Psoas muscle (tissue), 8 donors: Measurements from ENCODE around the gene ZNF385D. TPM values are rescaled to one million over a fixed set of nuclear protein-coding genes. Genes with fewer than 3 reads are reported as not detected.

Experiments used
- ATAC-seq, 4 donors: fragments of 200-7000 bp; cut with Tn5 transposase; one replicate each; pipeline ENCODE4 v1.9.1; 2020; ENCODE audit warnings: moderate library complexity in 3 of 4, mild to moderate bottlenecking in 2 of 4
- DNase-seq, 2 donors: peaks; one replicate each; pipeline ENCODE4 v3.0.0-alpha.2; 2020
- H3K27ac ChIP-seq: fragments of 200-600 bp; one replicate; pipeline ENCODE4 v1.8.0; 2022
- H3K27me3 ChIP-seq, 3 donors: fragments of 200-600 bp in 1 of 3; one replicate each; pipeline versions ENCODE4 v1.6.1 to v1.8.0; 2013 to 2022; ENCODE audit warnings: low read length in 2 of 3, mild to moderate bottlenecking in 2 of 3, moderate library complexity in 1 of 3; ENCODE audit not compliant: insufficient read depth in 3 of 3
- H3K36me3 ChIP-seq, 2 donors: fragments of 200-600 bp in 1 of 2; one replicate each; pipeline versions ENCODE4 v1.6.1 to v1.8.0; 2013 to 2022; ENCODE audit warnings: low read depth in 1 of 2, mild to moderate bottlenecking in 1 of 2, moderate library complexity in 1 of 2; ENCODE audit not compliant: insufficient read depth in 1 of 2
- H3K4me1 ChIP-seq: fragments of 200-600 bp; one replicate; pipeline ENCODE4 v1.8.0; 2022
- H3K4me3 ChIP-seq: fragments of 200-600 bp; one replicate; pipeline ENCODE4 v1.8.0; 2022; ENCODE audit warnings: mild to moderate bottlenecking
- H3K9me3 ChIP-seq: fragments of 200-600 bp; one replicate; pipeline ENCODE4 v1.8.0; 2022
- WGBS, 3 donors: extraction: QIAGEN DNeasy Blood & Tissue Kit; methylation state at CpG; one replicate each; pipeline versions ENCODE4 v1.1.6 to v1.1.7; 2013; 5-methylcytosine and 5-hydroxymethylcytosine counted together
- intact Hi-C, 2 donors: fragments of 100-400 bp; cut with DNase I; formaldehyde crosslinking; loops; one replicate each; pipeline versions ENCODE4 v1.11.0 to v1.14.2; 2022
- polyA plus RNA-seq, 3 donors: library from polyadenylated mRNA; stranded (reverse); fragments of 200-250 nt; gene quantifications; one replicate each; pipeline ENCODE4 v1.2.3, GENCODE V29; 2013
- total RNA-seq, 4 donors: library from RNA; stranded (reverse); fragmentation: NEBNext Ultra II Directional in 2 of 4; extraction: Animal tissue kit (Norgen Biotek cat#: 25700) in 2 of 4; gene quantifications; one replicate each; pipeline versions ENCODE4 v1.2.1 to v1.2.4, GENCODE V29; 2021 to 2023
- TF ChIP-seq, protein P1 (sequence below): fragments of 200-600 bp; IDR thresholded peaks from one replicate; pipeline ENCODE4 v1.8.0; 2022; ENCODE audit warnings: antibody characterized with exemption
- donor health status: healthy with polysubstance abuse.
- donor health status: DM: no; HTN: no; CAD: no; lungs with moderate emphysema.
- donor health status: Bipolar disorder and iron deficiency.
- donor health status: healthy.
- donor health status: DM: yes; HTN: yes; CAD: no.
- donor health status: DM: no; HTN: no; CAD: no.
- donor health status: DM: no; HTN: no; CAD: no.
- donor health status: DM: yes; HTN: yes; CAD: no.

Gene ZNF385D
- total and polyA plus RNA-seq, 7 donors: 0.55 to 8.7 (median 3.7) TPM

DNA sequence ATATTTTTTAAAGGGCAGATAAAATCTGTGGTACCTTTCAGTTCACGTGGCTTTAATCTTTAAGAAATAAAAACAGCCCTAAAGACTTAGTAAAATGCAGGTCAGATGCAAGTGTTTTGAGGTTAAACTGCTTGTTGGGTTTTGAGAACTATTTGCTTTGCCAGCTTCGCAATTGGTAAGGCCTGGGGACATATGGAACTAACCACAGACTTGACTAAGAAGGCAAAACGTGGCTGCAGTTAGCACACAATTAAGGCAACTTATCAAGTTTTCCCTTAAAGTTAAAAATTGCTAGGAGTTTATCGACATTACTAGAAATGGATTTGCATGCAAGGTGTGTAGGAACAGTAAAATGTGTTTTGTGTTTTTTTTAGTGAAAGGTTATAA lies 206.9 kb downstream of the ZNF385D start:
- ATAC-seq (no peak), DNase-seq (no peak)
- no peaks in the 10 kb centered on the region for H3K4me1 ChIP-seq
- no peak overlapping the region for H3K27ac ChIP-seq
- TF ChIP-seq, protein P1, sequence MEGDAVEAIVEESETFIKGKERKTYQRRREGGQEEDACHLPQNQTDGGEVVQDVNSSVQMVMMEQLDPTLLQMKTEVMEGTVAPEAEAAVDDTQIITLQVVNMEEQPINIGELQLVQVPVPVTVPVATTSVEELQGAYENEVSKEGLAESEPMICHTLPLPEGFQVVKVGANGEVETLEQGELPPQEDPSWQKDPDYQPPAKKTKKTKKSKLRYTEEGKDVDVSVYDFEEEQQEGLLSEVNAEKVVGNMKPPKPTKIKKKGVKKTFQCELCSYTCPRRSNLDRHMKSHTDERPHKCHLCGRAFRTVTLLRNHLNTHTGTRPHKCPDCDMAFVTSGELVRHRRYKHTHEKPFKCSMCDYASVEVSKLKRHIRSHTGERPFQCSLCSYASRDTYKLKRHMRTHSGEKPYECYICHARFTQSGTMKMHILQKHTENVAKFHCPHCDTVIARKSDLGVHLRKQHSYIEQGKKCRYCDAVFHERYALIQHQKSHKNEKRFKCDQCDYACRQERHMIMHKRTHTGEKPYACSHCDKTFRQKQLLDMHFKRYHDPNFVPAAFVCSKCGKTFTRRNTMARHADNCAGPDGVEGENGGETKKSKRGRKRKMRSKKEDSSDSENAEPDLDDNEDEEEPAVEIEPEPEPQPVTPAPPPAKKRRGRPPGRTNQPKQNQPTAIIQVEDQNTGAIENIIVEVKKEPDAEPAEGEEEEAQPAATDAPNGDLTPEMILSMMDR: no peak
- no peaks in the 10 kb centered on the region for H3K9me3 ChIP-seq
- H3K36me3 ChIP-seq: no peaks in the 10 kb centered on the region
- 73 to 81% (median 77%) methylated on average over 4 of the region's 4 CpGs for WGBS, 3 donors
- H3K4me3 ChIP-seq: no peak overlapping the region
- H3K27me3 ChIP-seq: no peaks in the 10 kb centered on the region
- intact Hi-C loops: no loop called here

GRCh38 chr3:21543380-21544075 lies 207.5 kb downstream of the ZNF385D start:
- TF ChIP-seq, protein P1: no peak
- ATAC-seq (no peak), DNase-seq (no peak)
- H3K4me3 ChIP-seq: no peak overlapping the region
- no peaks in the 10 kb centered on the region for H3K9me3 ChIP-seq
- WGBS, 3 donors: 86 to 88% (median 88%) methylated on average over 15 of the region's 15 CpGs
- intact Hi-C loops: no loop called here
- H3K27ac ChIP-seq: no peak overlapping the region
- no peaks in the 10 kb centered on the region for H3K27me3 ChIP-seq
- H3K4me1 ChIP-seq: no peaks in the 10 kb centered on the region
- H3K36me3 ChIP-seq: no peaks in the 10 kb centered on the region

DNA sequence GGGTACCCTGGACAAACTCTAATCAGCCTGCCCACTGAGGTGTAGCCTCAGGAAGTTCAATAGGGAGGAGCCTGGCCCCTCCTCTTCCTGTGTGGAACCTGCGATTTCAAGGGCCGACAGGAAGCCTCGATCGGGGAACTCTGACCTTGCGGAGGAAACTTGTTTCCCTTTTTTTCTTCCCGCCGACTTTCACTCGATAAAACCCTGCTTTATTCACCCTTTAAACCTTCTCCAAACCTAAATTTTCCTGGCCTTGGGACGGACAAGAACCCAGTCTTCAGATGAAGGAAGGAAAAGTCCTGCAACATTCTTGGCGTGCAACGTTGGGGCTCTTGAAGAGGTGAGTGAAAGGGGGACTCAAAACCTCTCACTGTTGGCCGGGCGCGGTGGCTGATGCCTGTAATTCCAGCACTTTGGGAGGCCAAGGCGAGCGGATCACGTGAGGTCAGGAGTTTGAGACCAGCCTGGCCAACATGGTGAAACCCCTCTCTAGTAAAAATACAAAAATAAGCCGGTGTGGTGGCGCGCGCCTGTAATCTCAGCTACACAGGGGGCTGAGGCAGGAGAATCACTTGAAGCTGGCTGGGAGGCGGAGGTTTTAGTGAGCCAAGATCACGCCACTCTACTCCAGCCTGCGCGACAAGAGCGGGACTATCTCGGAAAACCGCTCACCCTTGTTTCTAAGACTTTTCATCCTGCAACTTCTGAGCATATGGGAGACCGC lies 208.2 kb downstream of the ZNF385D start:
- TF ChIP-seq, protein P1: no peak
- DNase-seq (no peak), ATAC-seq (no peak)
- H3K36me3 ChIP-seq: no peaks in the 10 kb centered on the region
- no peaks in the 10 kb centered on the region for H3K9me3 ChIP-seq
- no peaks in the 10 kb centered on the region for H3K27me3 ChIP-seq
- H3K4me1 ChIP-seq: no peaks in the 10 kb centered on the region
- 90% methylated on average over 29 of the region's 29 CpGs for WGBS, 3 donors
- intact Hi-C loops: no loop called here
- H3K27ac ChIP-seq: no peak overlapping the region
- no peak overlapping the region for H3K4me3 ChIP-seq

- Histone ChIP-seq H3K36me3 (peaks cover 0 to 2% of the 10 kb centered on the region in 2 donors), H3K9me3 (no peaks in the 10 kb centered on the region), H3K27me3 (no peaks in the 10 kb centered on the region), H3K4me1 (no peaks in the 10 kb centered on the region), H3K27ac (no peak overlapping the region), H3K4me3 (no peak overlapping the region)
- TF ChIP-seq, protein P1: no peak
- DNase-seq (no peak), ATAC-seq (no peak)
- WGBS, 3 donors: 85 to 89% (median 86%) methylated on average over 6 of the region's 6 CpGs
- intact Hi-C loops: no loop called here
These were observed 210.7 kb downstream of the ZNF385D start for GRCh38 chr3:21540265-21540664.
